HepG2 (cell line): ENCODE measurements around the gene NUP93. TPM values are rescaled to one million over a fixed set of nuclear protein-coding genes. Genes with fewer than 3 reads are reported as not detected.

Source experiments
- KDM3A ChIP-seq: IDR thresholded peaks from 2 replicates; pipeline ENCODE4 v1.6.1; 2018; ENCODE audit warnings: low read depth, missing compliant biosample characterization
- KLF12 ChIP-seq: sonication (generic); formaldehyde crosslinking; IDR thresholded peaks from 2 replicates; pipeline ENCODE4 v1.4.0; 2020; ENCODE audit warnings: missing genetic modification reagents, borderline replicate concordance
- NONO ChIP-seq, 2 experiments: fragments of 450-650 bp in 1 of 2; sonication (generic) in 1 of 2; formaldehyde crosslinking in 1 of 2; IDR thresholded peaks in 1 of 2; conservative IDR thresholded peaks in 1 of 2; 2 replicates each; pipeline versions ENCODE4 v1.6.1 to v1.8.0; 2017 to 2022; ENCODE audit warnings: mild to moderate bottlenecking in 1 of 2, missing genetic modification reagents in 1 of 2, moderate library complexity in 1 of 2
- SNRNP70 ChIP-seq: fragments of 200-400 bp; formaldehyde crosslinking; IDR thresholded peaks from 2 replicates; pipeline ENCODE4 v1.6.1; 2017; ENCODE audit warnings: mild to moderate bottlenecking, low read depth, low read length, moderate library complexity
- SOX5 ChIP-seq: IDR thresholded peaks from 2 replicates; pipeline ENCODE4 v1.6.1; 2016; ENCODE audit warnings: borderline replicate concordance
- SP4 ChIP-seq: sonication (generic); formaldehyde crosslinking; IDR thresholded peaks from 2 replicates; pipeline ENCODE4 v1.8.1; 2023; ENCODE audit warnings: mild to moderate bottlenecking, missing genetic modification reagents
- ZFY ChIP-seq: sonication (generic); formaldehyde crosslinking; IDR thresholded peaks from 2 replicates; pipeline ENCODE4 v1.4.0; 2020; ENCODE audit warnings: missing genetic modification reagents
- ZNF292 ChIP-seq: sonication (generic); formaldehyde crosslinking; IDR thresholded peaks from 2 replicates; pipeline ENCODE4 v1.8.1; 2022; ENCODE audit warnings: mild to moderate bottlenecking, low read depth, missing genetic modification reagents, borderline replicate concordance
- ZNF367 ChIP-seq: sonication (generic); formaldehyde crosslinking; IDR thresholded peaks from 2 replicates; pipeline ENCODE4 v1.4.0; 2020; ENCODE audit warnings: missing genetic modification reagents, borderline replicate concordance
- ZNF558 ChIP-seq: sonication (generic); formaldehyde crosslinking; IDR thresholded peaks from 2 replicates; pipeline ENCODE4 v1.9.0; 2022; ENCODE audit warnings: mild to moderate bottlenecking, missing genetic modification reagents, borderline replicate concordance
- ZNF570 ChIP-seq: sonication (generic); formaldehyde crosslinking; IDR thresholded peaks from 2 replicates; pipeline ENCODE4 v1.4.0; 2020; ENCODE audit warnings: mild to moderate bottlenecking, missing genetic modification reagents, borderline replicate concordance
- ZNF720 ChIP-seq: sonication (generic); formaldehyde crosslinking; IDR thresholded peaks from 2 replicates; pipeline ENCODE4 v1.4.0; 2020; ENCODE audit warnings: missing genetic modification reagents
- ZNF768 ChIP-seq: sonication (generic); formaldehyde crosslinking; IDR thresholded peaks from 2 replicates; pipeline ENCODE4 v1.4.0; 2020; ENCODE audit warnings: missing genetic modification reagents
- ZSCAN29 ChIP-seq: sonication (generic); formaldehyde crosslinking; conservative IDR thresholded peaks from 2 replicates; pipeline ENCODE4 v1.4.0; 2020; ENCODE audit warnings: mild to moderate bottlenecking, missing genetic modification reagents
- polyA plus RNA-seq, 8 experiments: library from polyadenylated mRNA; depleted of rRNA in 3 of 8; stranded (reverse) in 7 of 8; unstranded in 1 of 8; fragments of >200 nt; fragmentation: Illumina TruSeq in 4 of 8; extraction: Trizol in 4 of 8; gene quantifications; 2 replicates each; pipeline versions ENCODE4 v1.2.1 to v1.2.3, GENCODE V29; 2011 to 2016; ENCODE audit warnings: low read depth in 4 of 8, missing spikeins in 1 of 8, mixed read lengths in 1 of 8; ENCODE audit not compliant: insufficient read depth in 1 of 8
- total RNA-seq, 5 experiments: library from RNA; depleted of rRNA; stranded (reverse); fragments of >200 nt; fragmentation: Illumina TruSeq; extraction: Trizol; gene quantifications; 2 replicates each; pipeline ENCODE4 v1.2.3, GENCODE V29; 2016; ENCODE audit warnings: low read depth in 1 of 5
- TF ChIP-seq, protein P1 (sequence below): sonication (generic); formaldehyde crosslinking; IDR thresholded peaks from 2 replicates; pipeline ENCODE4 v1.5.1; 2020; ENCODE audit warnings: mild to moderate bottlenecking, missing genetic modification reagents, moderate library complexity
- TF ChIP-seq, protein P2 (sequence below): sonication (generic); formaldehyde crosslinking; IDR thresholded peaks from 2 replicates; pipeline ENCODE4 v1.9.0; 2022; ENCODE audit warnings: missing genetic modification reagents, mild to moderate bottlenecking, borderline replicate concordance
- TF ChIP-seq, protein P3 (sequence below): sonication (generic); formaldehyde crosslinking; IDR thresholded peaks from 2 replicates; pipeline ENCODE4 v1.4.0; 2020; ENCODE audit warnings: mild to moderate bottlenecking, missing genetic modification reagents
- TF ChIP-seq, protein P4 (sequence below), 2 experiments: sonication (generic) in 1 of 2; formaldehyde crosslinking in 1 of 2; IDR thresholded peaks; 2 replicates each; pipeline versions ENCODE4 v1.6.1 to v1.9.0; 2014 to 2022; ENCODE audit warnings: antibody characterized with exemption in 1 of 2, borderline replicate concordance in 1 of 2, inconsistent platforms in 1 of 2, low read depth in 1 of 2, missing genetic modification reagents in 1 of 2

Gene NUP93
- total and polyA plus RNA-seq, 2 of the 13 experiments (the other 11 are each of a cell fraction or from before 2014, with no cell fraction given), result 58.5 to 140 TPM

DNA sequence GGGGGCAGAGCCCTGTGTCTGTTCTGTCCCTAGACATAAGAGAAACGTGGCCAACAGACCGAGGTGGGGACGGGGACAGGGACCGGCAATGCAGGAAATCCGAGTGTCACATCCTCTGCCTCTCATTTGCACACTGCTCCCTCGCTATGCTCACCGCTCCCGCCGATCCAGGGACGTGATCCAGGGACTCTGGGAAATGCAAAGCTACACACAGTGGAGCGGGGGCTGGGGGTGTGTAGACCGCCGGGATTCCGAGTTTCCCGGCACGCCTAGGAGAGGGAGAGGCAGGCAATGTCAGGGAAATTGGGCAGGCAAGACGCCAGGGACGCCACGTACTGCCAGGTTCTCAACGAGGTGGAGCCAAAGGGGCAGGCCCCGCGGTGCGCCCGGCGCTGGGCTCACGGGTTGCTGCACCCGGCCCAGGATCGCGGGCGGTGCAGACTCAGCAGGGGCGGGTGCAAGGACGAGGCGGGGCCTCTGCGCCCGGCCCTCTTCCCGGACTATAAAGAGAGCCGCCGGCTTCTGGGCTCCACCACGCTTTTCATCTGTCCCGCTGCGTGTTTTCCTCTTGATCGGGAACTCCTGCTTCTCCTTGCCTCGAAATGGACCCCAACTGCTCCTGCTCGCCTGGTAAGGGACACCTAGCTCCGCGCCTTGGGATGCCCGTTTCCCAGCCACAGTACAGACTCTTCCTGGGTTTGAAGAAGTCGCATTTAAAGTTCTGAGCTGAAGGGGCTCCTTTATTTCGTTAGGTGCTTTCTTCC, 47.8 kb upstream of the NUP93 start, which contains the start of gene MT1X (continued):
- TF ChIP-seq SNRNP70 (no peak), ZNF292 (CRISPR knock-in tag) (peak; percentile 74), SOX5 (CRISPR knock-in tag) (no peak), ZNF558 (CRISPR knock-in tag) (peak; percentile 87; the same call in 1 of the 2 replicates), ZFY (peak; percentile 86), ZNF768 (CRISPR knock-in tag) (peak; percentile 80), NONO (IDR thresholded peaks at IDR 0.05) (no peak), NONO (CRISPR knock-in tag; conservative IDR thresholded peaks at IDR 0.05) (peak; percentile 91), ZSCAN29 (0 out of 2 replicates have a peak, but pooled peaks have one; percentile 54), KDM3A (CRISPR knock-in tag) (peak; percentile 73; the same call in 1 of the 2 replicates), ZNF570 (no peak), ZNF367 (CRISPR knock-in tag) (no peak), KLF12 (peak; percentile 78; the same call in 1 of the 2 replicates), SP4 (CRISPR knock-in tag) (peak; percentile 58), ZNF720 (CRISPR knock-in tag) (no peak)
- TF ChIP-seq, protein P1, sequence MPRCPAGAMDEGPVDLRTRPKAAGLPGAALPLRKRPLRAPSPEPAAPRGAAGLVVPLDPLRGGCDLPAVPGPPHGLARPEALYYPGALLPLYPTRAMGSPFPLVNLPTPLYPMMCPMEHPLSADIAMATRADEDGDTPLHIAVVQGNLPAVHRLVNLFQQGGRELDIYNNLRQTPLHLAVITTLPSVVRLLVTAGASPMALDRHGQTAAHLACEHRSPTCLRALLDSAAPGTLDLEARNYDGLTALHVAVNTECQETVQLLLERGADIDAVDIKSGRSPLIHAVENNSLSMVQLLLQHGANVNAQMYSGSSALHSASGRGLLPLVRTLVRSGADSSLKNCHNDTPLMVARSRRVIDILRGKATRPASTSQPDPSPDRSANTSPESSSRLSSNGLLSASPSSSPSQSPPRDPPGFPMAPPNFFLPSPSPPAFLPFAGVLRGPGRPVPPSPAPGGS (CRISPR knock-in tag), result peak; percentile 80
- TF ChIP-seq, protein P2, sequence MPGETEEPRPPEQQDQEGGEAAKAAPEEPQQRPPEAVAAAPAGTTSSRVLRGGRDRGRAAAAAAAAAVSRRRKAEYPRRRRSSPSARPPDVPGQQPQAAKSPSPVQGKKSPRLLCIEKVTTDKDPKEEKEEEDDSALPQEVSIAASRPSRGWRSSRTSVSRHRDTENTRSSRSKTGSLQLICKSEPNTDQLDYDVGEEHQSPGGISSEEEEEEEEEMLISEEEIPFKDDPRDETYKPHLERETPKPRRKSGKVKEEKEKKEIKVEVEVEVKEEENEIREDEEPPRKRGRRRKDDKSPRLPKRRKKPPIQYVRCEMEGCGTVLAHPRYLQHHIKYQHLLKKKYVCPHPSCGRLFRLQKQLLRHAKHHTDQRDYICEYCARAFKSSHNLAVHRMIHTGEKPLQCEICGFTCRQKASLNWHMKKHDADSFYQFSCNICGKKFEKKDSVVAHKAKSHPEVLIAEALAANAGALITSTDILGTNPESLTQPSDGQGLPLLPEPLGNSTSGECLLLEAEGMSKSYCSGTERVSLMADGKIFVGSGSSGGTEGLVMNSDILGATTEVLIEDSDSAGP (CRISPR knock-in tag), result peak; percentile 91
- TF ChIP-seq, protein P3, sequence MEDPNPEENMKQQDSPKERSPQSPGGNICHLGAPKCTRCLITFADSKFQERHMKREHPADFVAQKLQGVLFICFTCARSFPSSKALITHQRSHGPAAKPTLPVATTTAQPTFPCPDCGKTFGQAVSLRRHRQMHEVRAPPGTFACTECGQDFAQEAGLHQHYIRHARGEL (CRISPR knock-in tag), result no peak
- TF ChIP-seq, protein P4, sequence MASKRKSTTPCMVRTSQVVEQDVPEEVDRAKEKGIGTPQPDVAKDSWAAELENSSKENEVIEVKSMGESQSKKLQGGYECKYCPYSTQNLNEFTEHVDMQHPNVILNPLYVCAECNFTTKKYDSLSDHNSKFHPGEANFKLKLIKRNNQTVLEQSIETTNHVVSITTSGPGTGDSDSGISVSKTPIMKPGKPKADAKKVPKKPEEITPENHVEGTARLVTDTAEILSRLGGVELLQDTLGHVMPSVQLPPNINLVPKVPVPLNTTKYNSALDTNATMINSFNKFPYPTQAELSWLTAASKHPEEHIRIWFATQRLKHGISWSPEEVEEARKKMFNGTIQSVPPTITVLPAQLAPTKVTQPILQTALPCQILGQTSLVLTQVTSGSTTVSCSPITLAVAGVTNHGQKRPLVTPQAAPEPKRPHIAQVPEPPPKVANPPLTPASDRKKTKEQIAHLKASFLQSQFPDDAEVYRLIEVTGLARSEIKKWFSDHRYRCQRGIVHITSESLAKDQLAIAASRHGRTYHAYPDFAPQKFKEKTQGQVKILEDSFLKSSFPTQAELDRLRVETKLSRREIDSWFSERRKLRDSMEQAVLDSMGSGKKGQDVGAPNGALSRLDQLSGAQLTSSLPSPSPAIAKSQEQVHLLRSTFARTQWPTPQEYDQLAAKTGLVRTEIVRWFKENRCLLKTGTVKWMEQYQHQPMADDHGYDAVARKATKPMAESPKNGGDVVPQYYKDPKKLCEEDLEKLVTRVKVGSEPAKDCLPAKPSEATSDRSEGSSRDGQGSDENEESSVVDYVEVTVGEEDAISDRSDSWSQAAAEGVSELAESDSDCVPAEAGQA (IDR thresholded peaks at IDR 0.05; ENCODE audit: low read depth), result no peak
- TF ChIP-seq, protein P4 (CRISPR knock-in tag; IDR thresholded peaks at IDR 0.05; ENCODE audit: borderline replicate concordance), result no peak
